GM12878 (cell line): ENCODE measurements around the gene THTPA. TPM values are rescaled to one million over a fixed set of nuclear protein-coding genes. Genes with fewer than 3 reads are reported as not detected.

Experiments
- BRCA1 ChIP-seq: IDR thresholded peaks from 2 replicates; pipeline ENCODE4 v1.6.1; 2011; ENCODE audit warnings: low read depth, low read length, improper control_type of control experiment
- HSF1 ChIP-seq: fragments of 150-350 bp; IDR thresholded peaks from 2 replicates; pipeline ENCODE4 v1.6.1; 2014; ENCODE audit warnings: mild to moderate bottlenecking, low read depth, low read length
- IKZF1 ChIP-seq: fragments of 450-650 bp; conservative IDR thresholded peaks from 2 replicates; pipeline ENCODE4 v1.6.1; 2017; ENCODE audit warnings: antibody characterized with exemption, mild to moderate bottlenecking
- NFYB ChIP-seq: IDR thresholded peaks from 2 replicates; pipeline ENCODE4 v1.6.1; 2011; ENCODE audit warnings: low read depth, mild to moderate bottlenecking, low read length, improper control_type of control experiment, moderate library complexity; ENCODE audit not compliant: insufficient read depth
- NR2F1 ChIP-seq: fragments of 450-650 bp; conservative IDR thresholded peaks from 2 replicates; pipeline ENCODE4 v1.6.1; 2017; ENCODE audit warnings: mild to moderate bottlenecking
- RAD51 ChIP-seq: fragments of 450-650 bp; IDR thresholded peaks from 2 replicates; pipeline ENCODE4 v1.6.1; 2016; ENCODE audit warnings: moderate library complexity, mild to moderate bottlenecking, inconsistent platforms
- SMAD5 ChIP-seq: IDR thresholded peaks from 2 replicates; pipeline ENCODE4 v1.6.1; 2016; ENCODE audit warnings: antibody characterized with exemption, low read depth
- SRF ChIP-seq, 2 experiments: IDR thresholded peaks; 2 replicates each; pipeline ENCODE4 v1.6.1; 2011; ENCODE audit warnings: low read depth in 2 of 2, low read length in 2 of 2, mild to moderate bottlenecking in 1 of 2, moderate library complexity in 1 of 2
- STAT3 ChIP-seq: IDR thresholded peaks from 2 replicates; pipeline ENCODE4 v1.6.1; 2011; ENCODE audit warnings: low read depth, low read length, improper control_type of control experiment
- polyA plus RNA-seq, 11 experiments: library from polyadenylated mRNA; depleted of rRNA in 4 of 11; unstranded in 6 of 11; stranded (reverse) in 5 of 11; fragments of >200 nt; fragmentation: Nextera tagmentation in 4 of 11; fragmentation: Illumina TruSeq in 1 of 11; extraction: Ambion mirVana in 4 of 11; extraction: Trizol in 1 of 11; gene quantifications; 1 replicate in 1 of 11; 2 replicates in 10 of 11; pipeline versions ENCODE4 v1.2.1 to v1.2.3, GENCODE V29; 2011 to 2016; ENCODE audit warnings: inconsistent platforms in 2 of 11, missing spikeins in 2 of 11, low read depth in 1 of 11
- total RNA-seq, 4 experiments: library from RNA; depleted of rRNA in 3 of 4; stranded (reverse); fragments of >200 nt in 3 of 4; fragmentation: Illumina TruSeq in 1 of 4; extraction: Trizol in 1 of 4; gene quantifications; 2 replicates each; pipeline versions ENCODE4 v1.2.1 to v1.2.3, GENCODE V29; 2013 to 2021
- TF ChIP-seq, protein P1 (sequence below): IDR thresholded peaks from 2 replicates; pipeline ENCODE4 v1.6.1; 2012; ENCODE audit warnings: improper control_type of control experiment, low read depth, low read length; ENCODE audit not compliant: insufficient replicate concordance
- TF ChIP-seq, protein P2 (sequence below): IDR thresholded peaks from 2 replicates; pipeline ENCODE4 v1.6.1; 2012; ENCODE audit warnings: low read depth, low read length, improper control_type of control experiment
- TF ChIP-seq, protein P3 (sequence below): fragments of 450-650 bp; IDR thresholded peaks from 2 replicates; pipeline ENCODE4 v1.6.1; 2017; ENCODE audit warnings: mild to moderate bottlenecking, moderate library complexity
- TF ChIP-seq, protein P4 (sequence below): fragments of 150-350 bp; IDR thresholded peaks from 2 replicates; pipeline ENCODE4 v1.6.1; 2016; ENCODE audit warnings: low read depth, low read length

The THTPA gene
- total and polyA plus RNA-seq, 10 of the 15 experiments (the other 5 are each of a cell fraction or from before 2014, with no cell fraction given) = 3.1 to 24.9 (median 12.8) TPM

DNA sequence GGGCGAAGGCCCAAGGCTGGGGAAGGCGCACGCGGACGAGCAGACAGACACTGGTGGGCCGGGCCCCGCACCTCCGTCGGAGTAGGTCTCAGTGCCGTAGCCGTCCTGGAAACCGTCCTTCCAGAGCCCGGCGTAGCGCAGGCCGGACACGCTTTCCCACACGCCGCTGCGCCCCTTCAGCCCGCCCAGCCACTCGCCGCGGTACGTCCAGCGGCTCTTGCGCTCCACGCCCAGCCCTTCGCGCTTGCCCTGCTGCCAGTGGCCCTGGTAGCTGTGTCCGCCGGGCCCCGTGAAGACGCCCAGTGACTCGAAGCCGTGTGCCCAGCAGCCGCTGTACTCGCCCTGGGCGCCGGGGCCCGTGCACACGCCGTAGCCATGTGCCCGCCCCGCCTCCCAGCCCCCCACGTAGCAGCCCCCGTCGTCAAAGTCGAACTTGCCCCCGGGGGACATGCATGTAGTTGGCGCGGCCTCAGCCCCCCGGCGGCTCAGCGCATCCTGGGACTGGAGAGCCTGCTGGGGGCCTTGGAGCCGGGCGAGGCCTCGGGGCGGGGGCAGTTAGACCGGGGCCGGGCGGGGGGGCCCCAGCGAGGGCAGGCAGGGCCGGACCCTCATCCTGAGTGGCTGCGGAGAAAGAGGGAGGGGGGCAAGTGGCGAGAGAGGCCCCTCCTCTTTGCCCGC lies 21.1 kb downstream of the THTPA start (continued):
- TF ChIP-seq, protein P1, sequence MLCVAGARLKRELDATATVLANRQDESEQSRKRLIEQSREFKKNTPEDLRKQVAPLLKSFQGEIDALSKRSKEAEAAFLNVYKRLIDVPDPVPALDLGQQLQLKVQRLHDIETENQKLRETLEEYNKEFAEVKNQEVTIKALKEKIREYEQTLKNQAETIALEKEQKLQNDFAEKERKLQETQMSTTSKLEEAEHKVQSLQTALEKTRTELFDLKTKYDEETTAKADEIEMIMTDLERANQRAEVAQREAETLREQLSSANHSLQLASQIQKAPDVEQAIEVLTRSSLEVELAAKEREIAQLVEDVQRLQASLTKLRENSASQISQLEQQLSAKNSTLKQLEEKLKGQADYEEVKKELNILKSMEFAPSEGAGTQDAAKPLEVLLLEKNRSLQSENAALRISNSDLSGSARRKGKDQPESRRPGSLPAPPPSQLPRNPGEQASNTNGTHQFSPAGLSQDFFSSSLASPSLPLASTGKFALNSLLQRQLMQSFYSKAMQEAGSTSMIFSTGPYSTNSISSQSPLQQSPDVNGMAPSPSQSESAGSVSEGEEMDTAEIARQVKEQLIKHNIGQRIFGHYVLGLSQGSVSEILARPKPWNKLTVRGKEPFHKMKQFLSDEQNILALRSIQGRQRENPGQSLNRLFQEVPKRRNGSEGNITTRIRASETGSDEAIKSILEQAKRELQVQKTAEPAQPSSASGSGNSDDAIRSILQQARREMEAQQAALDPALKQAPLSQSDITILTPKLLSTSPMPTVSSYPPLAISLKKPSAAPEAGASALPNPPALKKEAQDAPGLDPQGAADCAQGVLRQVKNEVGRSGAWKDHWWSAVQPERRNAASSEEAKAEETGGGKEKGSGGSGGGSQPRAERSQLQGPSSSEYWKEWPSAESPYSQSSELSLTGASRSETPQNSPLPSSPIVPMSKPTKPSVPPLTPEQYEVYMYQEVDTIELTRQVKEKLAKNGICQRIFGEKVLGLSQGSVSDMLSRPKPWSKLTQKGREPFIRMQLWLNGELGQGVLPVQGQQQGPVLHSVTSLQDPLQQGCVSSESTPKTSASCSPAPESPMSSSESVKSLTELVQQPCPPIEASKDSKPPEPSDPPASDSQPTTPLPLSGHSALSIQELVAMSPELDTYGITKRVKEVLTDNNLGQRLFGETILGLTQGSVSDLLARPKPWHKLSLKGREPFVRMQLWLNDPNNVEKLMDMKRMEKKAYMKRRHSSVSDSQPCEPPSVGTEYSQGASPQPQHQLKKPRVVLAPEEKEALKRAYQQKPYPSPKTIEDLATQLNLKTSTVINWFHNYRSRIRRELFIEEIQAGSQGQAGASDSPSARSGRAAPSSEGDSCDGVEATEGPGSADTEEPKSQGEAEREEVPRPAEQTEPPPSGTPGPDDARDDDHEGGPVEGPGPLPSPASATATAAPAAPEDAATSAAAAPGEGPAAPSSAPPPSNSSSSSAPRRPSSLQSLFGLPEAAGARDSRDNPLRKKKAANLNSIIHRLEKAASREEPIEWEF = no peak
- TF ChIP-seq, protein P2, sequence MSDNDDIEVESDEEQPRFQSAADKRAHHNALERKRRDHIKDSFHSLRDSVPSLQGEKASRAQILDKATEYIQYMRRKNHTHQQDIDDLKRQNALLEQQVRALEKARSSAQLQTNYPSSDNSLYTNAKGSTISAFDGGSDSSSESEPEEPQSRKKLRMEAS = no peak
- no peak for TF ChIP-seq BRCA1
- no peak for TF ChIP-seq RAD51
- TF ChIP-seq, protein P3, sequence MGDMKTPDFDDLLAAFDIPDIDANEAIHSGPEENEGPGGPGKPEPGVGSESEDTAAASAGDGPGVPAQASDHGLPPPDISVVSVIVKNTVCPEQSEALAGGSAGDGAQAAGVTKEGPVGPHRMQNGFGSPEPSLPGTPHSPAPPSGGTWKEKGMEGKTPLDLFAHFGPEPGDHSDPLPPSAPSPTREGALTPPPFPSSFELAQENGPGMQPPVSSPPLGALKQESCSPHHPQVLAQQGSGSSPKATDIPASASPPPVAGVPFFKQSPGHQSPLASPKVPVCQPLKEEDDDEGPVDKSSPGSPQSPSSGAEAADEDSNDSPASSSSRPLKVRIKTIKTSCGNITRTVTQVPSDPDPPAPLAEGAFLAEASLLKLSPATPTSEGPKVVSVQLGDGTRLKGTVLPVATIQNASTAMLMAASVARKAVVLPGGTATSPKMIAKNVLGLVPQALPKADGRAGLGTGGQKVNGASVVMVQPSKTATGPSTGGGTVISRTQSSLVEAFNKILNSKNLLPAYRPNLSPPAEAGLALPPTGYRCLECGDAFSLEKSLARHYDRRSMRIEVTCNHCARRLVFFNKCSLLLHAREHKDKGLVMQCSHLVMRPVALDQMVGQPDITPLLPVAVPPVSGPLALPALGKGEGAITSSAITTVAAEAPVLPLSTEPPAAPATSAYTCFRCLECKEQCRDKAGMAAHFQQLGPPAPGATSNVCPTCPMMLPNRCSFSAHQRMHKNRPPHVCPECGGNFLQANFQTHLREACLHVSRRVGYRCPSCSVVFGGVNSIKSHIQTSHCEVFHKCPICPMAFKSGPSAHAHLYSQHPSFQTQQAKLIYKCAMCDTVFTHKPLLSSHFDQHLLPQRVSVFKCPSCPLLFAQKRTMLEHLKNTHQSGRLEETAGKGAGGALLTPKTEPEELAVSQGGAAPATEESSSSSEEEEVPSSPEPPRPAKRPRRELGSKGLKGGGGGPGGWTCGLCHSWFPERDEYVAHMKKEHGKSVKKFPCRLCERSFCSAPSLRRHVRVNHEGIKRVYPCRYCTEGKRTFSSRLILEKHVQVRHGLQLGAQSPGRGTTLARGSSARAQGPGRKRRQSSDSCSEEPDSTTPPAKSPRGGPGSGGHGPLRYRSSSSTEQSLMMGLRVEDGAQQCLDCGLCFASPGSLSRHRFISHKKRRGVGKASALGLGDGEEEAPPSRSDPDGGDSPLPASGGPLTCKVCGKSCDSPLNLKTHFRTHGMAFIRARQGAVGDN = 0 out of 2 replicates have a peak, but pooled peaks have one; percentile 22
- TF ChIP-seq NFYB = no peak
- no peak for TF ChIP-seq HSF1
- TF ChIP-seq NR2F1 = no peak
- peak; percentile 54 for TF ChIP-seq IKZF1
- no peak for TF ChIP-seq SMAD5
- TF ChIP-seq SRF (IDR thresholded peaks at IDR 0.05; ENCODE audit: low read depth in 2 of 2, low read length in 2 of 2) = no peak
- TF ChIP-seq, protein P4, sequence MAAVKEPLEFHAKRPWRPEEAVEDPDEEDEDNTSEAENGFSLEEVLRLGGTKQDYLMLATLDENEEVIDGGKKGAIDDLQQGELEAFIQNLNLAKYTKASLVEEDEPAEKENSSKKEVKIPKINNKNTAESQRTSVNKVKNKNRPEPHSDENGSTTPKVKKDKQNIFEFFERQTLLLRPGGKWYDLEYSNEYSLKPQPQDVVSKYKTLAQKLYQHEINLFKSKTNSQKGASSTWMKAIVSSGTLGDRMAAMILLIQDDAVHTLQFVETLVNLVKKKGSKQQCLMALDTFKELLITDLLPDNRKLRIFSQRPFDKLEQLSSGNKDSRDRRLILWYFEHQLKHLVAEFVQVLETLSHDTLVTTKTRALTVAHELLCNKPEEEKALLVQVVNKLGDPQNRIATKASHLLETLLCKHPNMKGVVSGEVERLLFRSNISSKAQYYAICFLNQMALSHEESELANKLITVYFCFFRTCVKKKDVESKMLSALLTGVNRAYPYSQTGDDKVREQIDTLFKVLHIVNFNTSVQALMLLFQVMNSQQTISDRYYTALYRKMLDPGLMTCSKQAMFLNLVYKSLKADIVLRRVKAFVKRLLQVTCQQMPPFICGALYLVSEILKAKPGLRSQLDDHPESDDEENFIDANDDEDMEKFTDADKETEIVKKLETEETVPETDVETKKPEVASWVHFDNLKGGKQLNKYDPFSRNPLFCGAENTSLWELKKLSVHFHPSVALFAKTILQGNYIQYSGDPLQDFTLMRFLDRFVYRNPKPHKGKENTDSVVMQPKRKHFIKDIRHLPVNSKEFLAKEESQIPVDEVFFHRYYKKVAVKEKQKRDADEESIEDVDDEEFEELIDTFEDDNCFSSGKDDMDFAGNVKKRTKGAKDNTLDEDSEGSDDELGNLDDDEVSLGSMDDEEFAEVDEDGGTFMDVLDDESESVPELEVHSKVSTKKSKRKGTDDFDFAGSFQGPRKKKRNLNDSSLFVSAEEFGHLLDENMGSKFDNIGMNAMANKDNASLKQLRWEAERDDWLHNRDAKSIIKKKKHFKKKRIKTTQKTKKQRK = no peak
- TF ChIP-seq STAT3 = no peak
